GM19025 (cell line): ENCODE results near the gene NCAN.
"Not testable (repeated sequence)": the region's sequence is repeated elsewhere in the genome, so short reads cannot be mapped to it uniquely, and the experiment has no call there.

Experiments
- ATAC-seq: cut with Tn5 transposase; IDR thresholded peaks from one replicate; pipeline ENCODE4 v1.9.1; 2021; ENCODE audit warnings: mild to moderate bottlenecking, low read depth, moderate library complexity; ENCODE audit not compliant: unreplicated experiment

The NCAN gene

DNA sequence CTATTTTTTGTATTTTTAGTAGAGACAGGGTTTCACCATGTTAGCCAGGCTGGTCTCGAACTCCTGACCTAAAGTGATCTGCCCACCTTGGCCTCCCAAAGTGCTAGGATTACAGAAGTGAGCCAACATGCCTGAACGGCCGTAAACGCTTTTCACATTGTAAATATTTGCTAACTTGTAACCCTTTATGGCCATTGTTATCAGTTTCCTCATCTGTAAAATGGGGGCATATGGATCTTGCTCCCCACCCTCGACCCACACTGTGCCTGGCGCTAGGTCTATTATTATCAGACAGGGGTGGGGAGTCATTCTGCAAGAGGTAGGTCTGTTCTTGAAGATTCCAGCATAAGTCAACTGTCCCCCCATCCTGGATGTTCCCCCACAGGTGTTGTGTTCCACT, 11.9 kb downstream of the NCAN start:
- ATAC-seq = no peak

- ATAC-seq = no peak
Observed at GRCh38 chr19:19224150-19224851, 12.5 kb downstream of the NCAN start.

DNA sequence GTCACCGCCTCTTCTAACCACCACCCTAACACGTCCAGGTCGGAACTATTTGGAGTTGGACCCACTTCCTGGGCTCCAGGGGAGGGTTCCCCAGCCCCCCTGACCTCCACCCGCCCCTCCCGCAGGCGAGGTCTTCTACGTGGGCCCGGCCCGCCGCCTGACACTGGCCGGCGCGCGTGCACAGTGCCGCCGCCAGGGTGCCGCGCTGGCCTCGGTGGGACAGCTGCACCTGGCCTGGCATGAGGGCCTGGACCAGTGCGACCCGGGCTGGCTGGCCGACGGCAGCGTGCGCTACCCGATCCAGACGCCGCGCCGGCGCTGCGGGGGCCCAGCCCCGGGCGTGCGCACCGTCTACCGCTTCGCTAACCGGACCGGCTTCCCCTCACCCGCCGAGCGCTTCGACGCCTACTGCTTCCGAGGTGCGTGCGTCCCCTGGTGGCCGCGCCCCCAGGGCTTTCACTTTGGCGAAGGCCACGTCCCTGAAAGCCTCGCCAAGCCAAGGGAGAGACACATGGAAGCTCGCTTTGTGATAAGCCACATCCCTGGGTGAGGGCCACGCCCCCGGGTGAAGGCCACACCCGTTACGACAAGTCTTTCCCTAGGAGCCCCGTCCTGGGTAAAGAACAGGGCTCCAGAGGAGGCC, 13.2 kb downstream of the NCAN start:
- ATAC-seq = no peak

GRCh38 chr19:19226204-19226603, 14.4 kb downstream of the NCAN start:
- ATAC-seq = no peak

GRCh38 chr19:19226663-19227062, 14.9 kb downstream of the NCAN start:
- no peak for ATAC-seq

GRCh38 chr19:19227217-19227616, 15.5 kb downstream of the NCAN start:
- ATAC-seq = no peak

DNA sequence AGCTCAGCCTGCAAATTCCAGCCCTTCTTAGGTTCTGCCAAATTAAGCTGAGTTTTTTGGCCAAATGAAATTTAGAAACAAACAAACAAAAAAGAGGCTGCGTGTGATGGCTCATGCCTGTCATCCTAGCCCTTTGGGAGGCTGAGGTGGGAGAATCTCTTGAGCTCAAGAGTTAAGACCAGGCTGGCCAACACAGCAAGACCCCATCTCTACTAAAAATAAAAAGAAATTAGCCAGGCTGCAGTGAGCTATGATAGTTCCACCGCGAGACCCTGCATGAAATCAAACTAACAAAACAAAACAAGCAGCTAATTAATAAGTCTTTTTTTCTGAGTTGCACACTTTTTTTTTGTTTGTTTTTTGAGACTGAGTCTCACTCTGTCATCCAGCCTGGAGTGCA, 17.9 kb downstream of the NCAN start:
- ATAC-seq = no peak

- ATAC-seq = no peak
Observed at GRCh38 chr19:19230999-19231398, 19.2 kb downstream of the NCAN start.

DNA sequence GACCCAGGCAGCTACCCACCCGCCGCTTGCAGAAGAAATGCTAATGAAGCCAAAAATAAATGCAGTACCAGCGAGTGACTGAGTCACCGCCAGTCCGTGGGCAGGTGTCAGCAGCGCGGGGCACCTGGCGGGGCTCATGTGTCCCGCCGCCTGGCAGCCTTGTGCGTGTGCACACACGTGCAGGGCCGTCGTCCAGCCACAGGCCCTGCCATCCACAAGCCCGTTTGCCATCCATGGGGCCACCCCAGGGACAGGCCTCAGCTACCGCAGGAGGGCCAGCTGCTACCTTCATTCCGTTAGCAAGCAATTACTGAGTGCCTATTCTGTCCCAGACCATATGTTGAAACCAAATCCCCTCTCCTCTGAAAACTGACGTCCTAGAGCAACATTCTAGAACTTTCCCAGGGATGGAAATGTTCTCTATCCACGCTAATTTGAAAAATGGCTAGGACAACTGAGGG, 20.5 kb downstream of the NCAN start:
- no peak for ATAC-seq

GRCh38 chr19:19234220-19234816, 22.6 kb downstream of the NCAN start:
- no peak for ATAC-seq

- ATAC-seq = no peak
Observed at GRCh38 chr19:19236173-19236572, 24.4 kb downstream of the NCAN start.

DNA sequence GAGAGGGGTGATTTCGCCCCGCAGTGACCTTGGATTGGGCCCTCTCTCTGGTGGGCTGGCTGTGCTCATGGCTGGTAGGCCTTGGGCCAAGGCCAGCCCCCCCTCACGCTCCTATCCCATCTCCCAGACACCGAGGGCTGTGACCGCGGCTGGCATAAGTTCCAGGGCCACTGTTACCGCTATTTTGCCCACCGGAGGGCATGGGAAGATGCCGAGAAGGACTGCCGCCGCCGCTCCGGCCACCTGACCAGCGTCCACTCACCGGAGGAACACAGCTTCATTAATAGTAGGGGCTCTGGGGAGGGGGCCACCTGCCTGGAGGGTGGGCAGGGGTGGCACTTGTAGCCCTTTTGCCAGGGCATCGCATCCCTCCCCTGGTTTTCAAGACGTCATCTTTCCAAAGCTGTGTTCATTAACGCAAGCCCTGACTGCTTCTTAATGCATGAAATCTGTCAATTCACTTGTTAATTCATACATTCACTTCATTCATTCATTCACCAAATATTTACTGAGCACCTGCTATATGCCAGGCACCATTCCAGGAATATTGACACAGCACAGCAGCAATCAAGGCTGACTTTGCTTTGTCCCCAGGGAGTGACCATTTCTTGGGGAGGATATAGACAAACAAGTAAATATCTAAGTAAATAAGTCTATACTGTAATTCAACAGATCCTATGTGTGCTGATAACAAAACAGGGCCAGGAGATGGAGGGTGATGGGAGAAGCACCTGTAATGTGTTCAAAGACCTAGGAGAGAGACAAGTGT, 26.6 kb downstream of the NCAN start:
- ATAC-seq = no peak

DNA sequence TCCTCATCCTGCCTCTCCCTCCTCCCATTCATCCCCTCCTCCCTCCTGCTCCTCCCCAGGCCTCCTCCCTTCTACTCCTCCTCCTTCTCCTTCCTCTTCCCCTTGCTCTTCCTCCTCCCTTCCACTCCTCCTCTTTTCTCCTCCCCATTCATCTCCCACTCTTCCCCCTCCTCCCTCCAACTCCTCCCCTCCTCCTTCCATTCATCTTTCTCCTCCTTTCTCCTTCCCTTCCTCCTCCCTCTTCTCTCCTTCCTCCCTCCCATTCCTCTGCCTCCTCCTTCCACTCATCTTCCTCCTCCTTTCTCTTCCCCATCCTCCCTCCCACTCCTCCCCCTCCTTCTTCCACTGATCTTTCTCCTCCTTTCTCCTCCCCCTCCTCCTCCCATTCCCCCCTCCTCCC, 27.9 kb downstream of the NCAN start:
- ATAC-seq = no peak

DNA sequence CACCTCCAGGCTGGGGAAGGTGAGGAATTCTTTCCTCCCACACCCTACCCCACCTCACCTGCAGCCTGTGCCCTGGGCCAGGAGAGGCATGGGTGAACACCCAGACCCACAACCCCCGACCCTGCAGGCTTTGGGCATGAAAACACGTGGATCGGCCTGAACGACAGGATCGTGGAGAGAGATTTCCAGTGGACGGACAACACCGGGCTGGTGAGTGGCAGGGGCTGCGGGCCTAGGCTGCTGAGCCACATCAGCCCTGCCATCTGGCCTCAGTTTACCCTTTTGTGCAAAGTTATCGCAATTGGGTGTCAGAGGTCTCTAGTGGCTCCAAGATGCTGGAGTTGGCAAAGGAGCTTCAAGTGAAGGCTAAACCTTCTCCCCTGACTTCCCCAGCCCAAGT, 28.7 kb downstream of the NCAN start:
- ATAC-seq = no peak

- no peak for ATAC-seq
Observed at GRCh38 chr19:19250196-19250801, 38.5 kb downstream of the NCAN start.

GRCh38 chr19:19253409-19253808, 41.7 kb downstream of the NCAN start:
- ATAC-seq = not testable (repeated sequence)

DNA sequence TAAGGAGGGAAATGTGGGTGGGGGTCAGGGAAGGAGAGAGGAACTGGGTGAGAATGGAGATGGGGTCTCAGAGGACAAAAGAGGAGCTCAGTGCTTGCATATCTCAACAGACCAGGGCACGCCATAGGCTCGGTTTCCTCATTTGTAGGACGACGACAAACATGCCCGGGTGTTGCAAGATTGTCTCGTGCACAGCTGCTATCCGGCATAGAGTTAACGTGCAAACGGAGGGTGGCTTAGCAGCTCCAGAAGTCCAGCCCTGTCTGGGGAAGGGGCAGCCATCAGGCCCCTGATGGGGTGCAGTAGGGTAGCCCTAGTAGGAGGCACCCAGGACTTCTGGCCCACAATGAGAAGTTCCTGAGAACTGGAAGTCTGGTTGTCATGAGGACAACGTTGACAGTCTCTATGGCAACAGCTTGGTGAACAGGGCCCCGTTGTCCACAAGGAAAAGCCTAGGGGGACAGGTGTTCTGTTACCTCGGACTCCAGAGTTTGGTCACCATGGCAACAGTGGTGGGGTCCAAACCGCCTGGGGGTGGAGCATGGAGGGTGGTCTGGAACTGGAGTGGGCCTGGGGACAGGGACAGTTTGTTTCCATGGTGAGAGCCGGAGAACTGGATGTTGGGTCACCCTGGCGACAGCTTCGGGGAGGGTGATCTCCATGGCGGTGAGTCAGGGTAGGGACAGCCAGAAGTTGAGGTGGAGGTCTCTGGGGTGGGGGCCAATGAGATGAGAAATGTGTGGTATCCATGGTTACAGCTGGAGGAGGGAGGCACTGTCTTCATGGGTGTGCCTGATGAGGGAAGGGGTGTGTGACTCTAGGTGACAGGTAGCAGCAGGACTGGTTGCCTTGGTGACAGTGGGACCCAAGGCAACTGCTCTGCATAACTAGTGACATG, 44.6 kb downstream of the NCAN start:
- ATAC-seq = no peak

GRCh38 chr19:19257137-19257536, 45.4 kb downstream of the NCAN start:
- no peak for ATAC-seq

GRCh38 chr19:19257836-19258588, 46.3 kb downstream of the NCAN start:
- ATAC-seq = no peak
